PC-9 (cell line): ENCODE results near the gene SLC35B3.

Source experiments
- CTCF ChIP-seq: fragments of 200-600 bp; sonication (generic); conservative IDR thresholded peaks from 2 replicates; pipeline ENCODE4 v1.6.1; 2017; ENCODE audit warnings: mixed run types, antibody characterized with exemption, mild to moderate bottlenecking, moderate library complexity
- EZH2 ChIP-seq: fragments of 200-600 bp; sonication (generic); IDR thresholded peaks from 2 replicates; pipeline ENCODE4 v1.8.0; 2017; ENCODE audit warnings: antibody characterized with exemption, low read depth

- TF ChIP-seq CTCF: no peak
- no peak for TF ChIP-seq EZH2
These were observed 2.5 kb upstream of the SLC35B3 start for GRCh38 chr6:8437813-8438212.
